Right ventricle myocardium inferior (tissue), 1 donor: Measurements from ENCODE around the gene GTF2F2. TPM values are rescaled to one million over a fixed set of nuclear protein-coding genes. Genes with fewer than 3 reads are reported as not detected.
"Not testable (repeated sequence)": the region's sequence is repeated elsewhere in the genome, so short reads cannot be mapped to it uniquely, and the experiment has no call there.

Experiments used
- ATAC-seq: fragments of 200-7000 bp; cut with Tn5 transposase; one replicate; pipeline ENCODE4 v1.9.1; 2020; ENCODE audit warnings: mild to moderate bottlenecking, moderate library complexity
- DNase-seq: peaks from one replicate; pipeline ENCODE4 v3.0.0; 2021; ENCODE audit errors: missing footprints
- intact Hi-C: fragments of 100-400 bp; cut with DNase I; formaldehyde crosslinking; loops from one replicate; pipeline ENCODE4 v1.11.0; 2022
- total RNA-seq: library from RNA; stranded (reverse); fragmentation: NEBNext Ultra II Directional; extraction: Animal tissue kit (Norgen Biotek cat#: 25700); gene quantifications from one replicate; pipeline ENCODE4 v1.2.1, GENCODE V29; 2021
- donor health status: DM: no; HTN: yes; CAD: no; lungs with severe emphysema.

The GTF2F2 gene
- total RNA-seq, 1 donor from 2014 or later: 19.7 TPM

DNA sequence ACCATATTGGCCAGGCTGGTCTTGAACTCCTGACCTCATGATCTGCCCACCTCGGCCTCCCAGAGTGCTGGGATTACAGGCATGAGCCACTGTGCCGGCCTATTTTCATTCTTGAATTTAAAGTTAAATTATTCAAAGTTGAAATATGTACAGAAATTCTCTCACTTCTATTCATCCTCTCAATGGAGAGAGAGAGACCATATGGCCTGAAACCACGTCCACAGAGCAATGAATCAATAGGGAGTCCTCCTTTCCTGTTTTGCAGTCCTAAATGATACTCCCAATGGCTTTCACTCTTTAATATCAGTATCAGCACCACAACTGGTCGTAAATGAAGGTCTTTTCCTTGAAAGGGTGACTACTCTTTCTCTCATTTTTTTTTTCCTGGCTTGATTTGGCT is 111.0 kb downstream of the GTF2F2 start:
- intact Hi-C loops: no loop called here
- ATAC-seq (no peak), DNase-seq (no peak)

DNA sequence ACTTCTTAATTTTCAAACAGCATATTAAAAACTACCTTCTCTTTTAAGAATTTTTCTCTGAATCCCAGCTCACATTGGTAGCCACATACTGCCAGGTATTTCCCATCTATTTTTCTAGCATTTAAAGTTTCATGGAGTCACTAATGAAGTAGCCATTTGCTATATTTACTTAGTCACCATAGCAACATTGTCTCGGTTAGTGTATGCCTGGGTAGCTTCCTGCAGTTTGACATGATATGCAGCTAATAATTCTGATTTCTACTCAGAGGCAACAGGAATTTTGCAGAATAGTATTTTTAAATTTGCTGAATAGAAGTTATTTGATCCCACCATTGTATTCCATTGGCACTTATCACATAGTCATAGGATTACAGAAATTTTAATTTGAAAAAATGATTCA is 111.4 kb downstream of the GTF2F2 start:
- ATAC-seq: no peak
- DNase-seq: no peak
- intact Hi-C loops: no loop called here

- ATAC-seq (no peak), DNase-seq (no peak)
- intact Hi-C loops: no loop called here
Measured at GRCh38 chr13:45232591-45232990, 112.3 kb downstream of the GTF2F2 start.

- no peak for ATAC-seq
- intact Hi-C loops: no loop called here
- DNase-seq: no peak
Measured at GRCh38 chr13:45238945-45239795, 118.9 kb downstream of the GTF2F2 start.

GRCh38 chr13:45240143-45240542 is 119.8 kb downstream of the GTF2F2 start:
- no peak for DNase-seq
- intact Hi-C loops: no loop called here
- no peak for ATAC-seq

- ATAC-seq: peak; percentile 69
- DNase-seq: no peak
- intact Hi-C loops: no loop called here
Measured at GRCh38 chr13:45242070-45242469, 121.8 kb downstream of the GTF2F2 start.

DNA sequence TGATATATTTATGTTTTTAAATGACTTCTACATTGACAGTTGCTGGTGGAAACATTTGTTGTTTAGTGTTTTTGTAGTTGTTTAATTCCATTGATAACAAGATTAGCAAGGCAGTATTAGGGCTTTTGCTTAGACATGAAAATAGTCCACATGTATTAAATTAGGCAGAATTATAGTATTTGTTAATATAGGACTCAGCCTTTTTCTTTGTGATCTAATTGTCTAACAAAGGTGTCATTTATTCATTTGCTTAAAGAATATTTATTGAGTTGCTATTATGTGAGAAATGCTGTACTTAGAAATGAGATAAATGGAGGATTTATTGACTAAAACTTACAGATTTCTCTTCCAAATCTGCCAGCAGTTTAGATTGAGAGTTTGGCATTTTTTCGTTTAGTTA is 122.2 kb downstream of the GTF2F2 start:
- ATAC-seq: no peak
- DNase-seq: no peak
- intact Hi-C loops: no loop called here

DNA sequence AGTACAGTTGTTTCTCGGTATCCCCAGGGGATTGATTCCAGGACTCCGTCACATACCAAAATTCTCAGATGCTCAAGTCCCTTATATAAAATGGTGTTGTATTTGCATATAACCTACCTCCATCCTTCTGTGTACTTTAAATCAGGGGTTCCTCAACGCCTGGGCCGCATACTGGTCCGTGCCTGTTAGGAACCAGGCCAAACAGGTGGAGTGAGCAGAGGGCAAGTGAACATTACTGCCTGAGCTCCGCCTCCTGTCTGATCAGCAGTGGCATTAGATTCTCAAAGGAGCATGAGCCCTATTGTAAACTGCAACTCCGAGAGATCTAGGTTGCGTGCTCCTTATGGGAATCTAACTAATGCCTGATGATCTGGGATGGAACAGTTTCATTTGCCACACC is 122.8 kb downstream of the GTF2F2 start:
- intact Hi-C loops: no loop called here
- no peak for ATAC-seq
- DNase-seq: no peak

DNA sequence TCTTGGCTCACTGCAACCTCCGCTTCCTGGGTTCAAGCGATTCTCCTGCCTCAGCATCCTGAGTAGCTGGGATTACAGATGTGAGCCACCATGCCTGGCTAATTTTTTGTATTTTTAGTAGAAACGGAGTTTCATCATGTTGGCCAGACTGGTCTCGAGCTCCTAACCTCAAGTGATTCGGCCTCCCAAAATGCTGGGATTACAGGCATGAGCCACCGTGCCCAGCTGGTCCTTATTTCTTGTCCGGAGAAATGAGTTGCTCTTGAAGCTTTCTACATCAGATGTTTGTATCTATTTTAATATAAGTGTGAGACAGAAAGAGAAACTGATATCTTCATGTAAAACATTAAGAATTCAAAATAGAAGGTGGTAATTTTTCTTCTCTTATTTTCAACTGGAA is 124.4 kb downstream of the GTF2F2 start:
- ATAC-seq, intact Hi-C loops: not testable (repeated sequence)
- peak; percentile 46 for DNase-seq

GRCh38 chr13:45249662-45250061 is 129.4 kb downstream of the GTF2F2 start:
- DNase-seq (no peak), ATAC-seq (no peak)

GRCh38 chr13:45254396-45254795 is 134.1 kb downstream of the GTF2F2 start:
- intact Hi-C loops: no loop called here
- DNase-seq (no peak), ATAC-seq (no peak)

More at GRCh38 chr13:45249662-45250061, 129.4 kb downstream of the GTF2F2 start:
- intact Hi-C loops: no loop called here

DNA sequence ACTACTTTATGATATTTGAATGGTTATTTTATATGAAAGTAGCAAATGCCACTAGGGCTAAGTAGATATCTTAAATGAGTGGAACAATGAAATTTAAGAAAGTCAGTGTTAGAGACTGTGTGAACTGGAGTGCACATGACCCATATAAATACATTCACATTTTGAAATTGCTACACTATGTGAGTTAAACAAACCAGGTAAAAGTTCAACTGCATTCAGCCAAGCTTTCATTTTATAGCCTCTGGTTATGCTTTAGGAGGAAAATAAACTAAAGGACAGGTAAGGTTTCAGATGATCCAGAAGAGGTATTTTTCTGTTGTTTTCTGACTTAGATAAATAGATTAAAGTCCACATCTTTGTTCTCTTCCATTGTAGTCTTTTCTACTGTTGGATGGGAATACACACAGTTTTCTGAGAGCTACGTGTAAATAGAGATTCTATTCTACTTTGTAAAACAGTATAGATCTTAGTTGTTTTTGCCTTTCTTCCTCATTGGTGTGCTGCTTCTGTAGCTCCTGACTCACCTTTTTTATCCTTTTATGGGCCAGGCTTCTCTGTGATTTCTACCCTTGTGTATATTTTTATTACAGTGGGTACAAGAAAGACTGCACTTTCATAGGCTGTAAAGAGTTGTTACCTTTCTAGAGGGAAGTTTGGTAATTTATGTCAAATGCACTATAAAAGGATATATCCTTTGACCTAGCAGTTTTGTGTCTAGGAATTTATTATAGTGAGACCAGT is 135.1 kb downstream of the GTF2F2 start:
- ATAC-seq (no peak), DNase-seq (no peak)
- intact Hi-C loops: no loop called here

DNA sequence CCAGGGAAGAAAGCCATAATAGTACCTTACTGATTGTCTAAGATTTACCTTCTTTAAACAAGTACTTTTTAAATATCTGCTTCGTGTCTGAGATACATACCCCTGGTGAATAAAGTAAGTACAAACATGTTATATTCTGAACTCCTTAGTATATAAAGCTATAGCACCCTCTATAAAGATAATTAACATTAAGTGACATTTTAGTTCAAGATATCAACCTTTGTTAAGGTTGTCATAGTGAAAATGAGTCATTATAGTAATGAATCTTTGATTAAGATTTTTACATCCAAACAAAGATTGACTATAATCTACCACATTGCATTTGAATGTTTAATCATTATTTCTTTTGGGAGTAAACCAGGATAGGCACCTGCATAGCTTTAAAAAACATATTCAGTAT is 135.9 kb downstream of the GTF2F2 start:
- DNase-seq: no peak
- no peak for ATAC-seq
- intact Hi-C loops: no loop called here

DNA sequence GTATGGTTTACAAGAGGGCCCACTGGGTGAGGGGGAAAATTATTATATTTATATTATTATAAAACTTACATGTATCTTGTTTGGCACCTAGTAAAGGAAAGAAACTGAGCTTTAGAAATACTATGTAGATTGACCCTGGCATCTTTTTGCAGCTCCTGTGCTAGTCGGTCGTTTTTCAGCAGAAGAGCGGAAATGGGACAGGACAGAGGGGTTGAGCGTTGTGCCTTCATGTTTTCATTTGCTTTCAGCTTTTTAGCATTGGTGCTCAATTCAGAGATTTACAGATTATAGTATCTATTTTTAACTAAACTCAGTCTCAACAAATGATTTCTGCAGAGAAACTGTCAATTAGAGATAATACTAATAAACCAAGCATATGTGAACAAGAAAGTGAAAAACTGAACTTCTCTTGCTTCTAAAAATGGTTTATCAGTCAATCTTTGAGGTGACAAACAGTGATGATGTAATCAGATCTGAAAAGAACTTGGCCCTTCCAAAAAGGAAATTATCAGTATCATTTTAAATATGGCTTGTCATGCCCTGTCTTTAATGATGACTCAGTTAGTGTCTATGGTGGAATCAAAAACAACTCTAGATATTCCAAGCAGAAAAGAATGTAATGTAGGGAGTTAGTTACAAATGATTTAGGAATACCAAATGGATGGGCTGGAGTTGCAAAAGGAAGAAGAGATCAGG is 137.5 kb downstream of the GTF2F2 start:
- no peak for ATAC-seq
- intact Hi-C loops: no loop called here
- no peak for DNase-seq

- DNase-seq (no peak), ATAC-seq (no peak)
- intact Hi-C loops: no loop called here
Measured at GRCh38 chr13:45258334-45258675, 138.0 kb downstream of the GTF2F2 start.

- ATAC-seq (no peak), DNase-seq (no peak)
- intact Hi-C loops: no loop called here
Measured at GRCh38 chr13:45267215-45267614, 146.9 kb downstream of the GTF2F2 start.

DNA sequence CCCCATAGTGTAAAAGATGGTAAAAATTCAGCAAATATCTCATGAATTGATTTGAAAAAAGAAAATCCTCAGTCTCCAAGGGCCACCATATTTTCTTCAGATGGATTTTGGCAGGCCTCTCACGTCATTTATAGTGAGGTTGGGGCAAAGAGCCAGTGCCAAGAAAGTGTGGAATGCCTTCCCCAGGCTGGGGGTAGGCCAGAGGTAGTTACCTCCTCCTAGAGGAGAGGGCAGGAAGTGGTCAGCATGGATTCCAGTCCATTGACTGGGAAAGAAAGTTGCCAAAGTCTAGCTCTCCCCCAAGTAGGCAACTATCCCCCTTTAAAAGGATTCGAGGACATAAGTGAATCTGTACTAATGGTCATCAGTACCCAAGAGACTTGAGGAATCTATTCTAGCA is 148.9 kb downstream of the GTF2F2 start:
- ATAC-seq: no peak
- intact Hi-C loops: no loop called here

DNA sequence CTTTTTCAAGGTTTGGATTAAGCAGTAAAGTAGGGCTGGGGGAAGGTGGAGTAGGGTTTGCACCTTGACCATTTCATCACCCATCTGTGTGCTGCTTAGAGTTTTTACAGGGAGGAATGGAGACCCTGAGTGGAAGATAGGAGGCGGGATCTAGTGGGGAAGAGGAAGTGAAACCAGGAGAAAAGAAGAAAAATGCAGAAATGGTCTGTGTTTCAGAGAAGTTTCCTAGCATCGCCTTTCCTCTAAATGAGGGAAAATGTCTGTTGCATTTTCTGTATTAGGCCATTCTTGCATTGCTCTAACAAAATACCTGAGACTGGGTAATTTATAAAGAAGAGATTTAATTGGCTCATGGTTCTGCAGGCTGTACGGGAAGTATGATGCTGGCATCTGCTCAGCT is 156.6 kb downstream of the GTF2F2 start:
- ATAC-seq (no peak), DNase-seq (no peak)
- intact Hi-C loops: no loop called here

More for the DNA sequence above, 148.9 kb downstream of the GTF2F2 start:
- DNase-seq: no peak

DNA sequence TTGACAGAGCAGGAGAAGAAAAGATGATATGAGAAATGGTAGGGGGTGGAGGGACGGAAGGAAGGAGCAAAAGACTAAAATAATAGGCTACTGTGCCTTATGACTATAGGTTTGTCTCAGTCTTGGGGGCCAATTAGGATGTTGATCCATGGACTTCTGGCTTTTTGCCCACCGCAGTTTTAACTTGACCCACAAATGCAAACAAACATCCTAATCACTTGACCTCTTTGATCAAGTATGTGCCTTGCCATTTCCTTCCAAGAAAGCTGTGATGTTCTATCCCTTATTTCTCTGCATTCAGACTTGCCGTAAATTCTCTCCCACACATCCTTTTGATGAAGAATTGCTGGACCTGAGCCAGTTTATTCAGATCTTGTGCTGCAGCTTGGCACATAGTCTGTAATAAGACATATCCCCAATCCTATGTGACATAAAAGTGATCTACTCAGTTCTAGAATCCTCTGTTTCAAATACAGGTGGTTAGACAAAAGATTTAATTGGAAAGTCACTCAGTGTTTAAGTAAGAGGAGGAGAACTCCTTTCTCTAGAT is 157.9 kb downstream of the GTF2F2 start:
- DNase-seq: no peak
- intact Hi-C loops: no loop called here
- ATAC-seq: no peak
